Measurements from ENCODE around the gene LSP1. TPM values are rescaled to one million over a fixed set of nuclear protein-coding genes. Genes with fewer than 3 reads are reported as not detected.

LSP1 gene
- total RNA-seq, 1 donor from 2014 or later, result 2.5 TPM

GRCh38 chr11:1913271-1914060 is 60.6 kb downstream of the LSP1 start:
- H3K27ac Mint-ChIP-seq (ENCODE audit: unreplicated experiment), result no peak overlapping the region
- H3K4me3 Mint-ChIP-seq (ENCODE audit: unreplicated experiment), result no peak overlapping the region

DNA sequence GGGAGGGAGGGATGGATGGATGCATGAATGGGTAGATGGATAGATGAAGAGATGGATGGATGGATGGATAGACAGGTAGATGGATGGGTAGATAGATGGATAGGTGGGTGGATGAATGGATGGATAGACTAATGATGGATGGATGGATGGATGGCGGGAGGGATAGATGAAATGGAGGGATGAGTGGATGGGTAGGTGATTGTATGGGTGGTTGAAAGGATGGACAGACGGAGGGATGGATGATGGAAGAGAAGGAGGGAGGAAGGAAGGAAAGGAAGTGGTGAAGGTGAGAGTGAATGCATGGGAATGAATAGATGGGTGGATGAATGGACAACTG is 62.9 kb downstream of the LSP1 start:
- Mint-ChIP-seq H3K4me1 (ENCODE audit: low read depth, unreplicated experiment) (no peaks in the 10 kb centered on the region), H3K27ac (ENCODE audit: unreplicated experiment) (no peak overlapping the region), H3K36me3 (ENCODE audit: unreplicated experiment) (no peaks in the 10 kb centered on the region), H3K9me3 (ENCODE audit: unreplicated experiment) (peaks cover 7% of the 10 kb centered on the region), H3K27me3 (ENCODE audit: unreplicated experiment) (peaks cover 10% of the 10 kb centered on the region), H3K4me3 (ENCODE audit: unreplicated experiment) (no peak overlapping the region)
- DNase-seq, result no peak
- TF ChIP-seq CTCF (IDR thresholded peaks at IDR 0.05; ENCODE audit: partially characterized antibody, unreplicated experiment), result no peak

More at GRCh38 chr11:1913271-1914060, 60.6 kb downstream of the LSP1 start:
- H3K9me3 Mint-ChIP-seq (ENCODE audit: unreplicated experiment), result peaks cover 7% of the 10 kb centered on the region
- DNase-seq, result no peak
- TF ChIP-seq CTCF (IDR thresholded peaks at IDR 0.05; ENCODE audit: partially characterized antibody, unreplicated experiment), result no peak
- H3K27me3 Mint-ChIP-seq (ENCODE audit: unreplicated experiment), result peaks cover 10% of the 10 kb centered on the region
- H3K36me3 Mint-ChIP-seq (ENCODE audit: unreplicated experiment), result no peaks in the 10 kb centered on the region
- H3K4me1 Mint-ChIP-seq (ENCODE audit: low read depth, unreplicated experiment), result no peaks in the 10 kb centered on the region

GRCh38 chr11:1916132-1916985 is 63.5 kb downstream of the LSP1 start:
- Mint-ChIP-seq H3K4me1 (ENCODE audit: low read depth, unreplicated experiment) (no peaks in the 10 kb centered on the region), H3K27ac (ENCODE audit: unreplicated experiment) (no peak overlapping the region), H3K36me3 (ENCODE audit: unreplicated experiment) (no peaks in the 10 kb centered on the region), H3K4me3 (ENCODE audit: unreplicated experiment) (no peak overlapping the region), H3K27me3 (ENCODE audit: unreplicated experiment) (peaks cover 10% of the 10 kb centered on the region), H3K9me3 (ENCODE audit: unreplicated experiment) (peaks cover 7% of the 10 kb centered on the region)
- no peak for DNase-seq
- TF ChIP-seq CTCF (IDR thresholded peaks at IDR 0.05; ENCODE audit: partially characterized antibody, unreplicated experiment), result no peak

DNA sequence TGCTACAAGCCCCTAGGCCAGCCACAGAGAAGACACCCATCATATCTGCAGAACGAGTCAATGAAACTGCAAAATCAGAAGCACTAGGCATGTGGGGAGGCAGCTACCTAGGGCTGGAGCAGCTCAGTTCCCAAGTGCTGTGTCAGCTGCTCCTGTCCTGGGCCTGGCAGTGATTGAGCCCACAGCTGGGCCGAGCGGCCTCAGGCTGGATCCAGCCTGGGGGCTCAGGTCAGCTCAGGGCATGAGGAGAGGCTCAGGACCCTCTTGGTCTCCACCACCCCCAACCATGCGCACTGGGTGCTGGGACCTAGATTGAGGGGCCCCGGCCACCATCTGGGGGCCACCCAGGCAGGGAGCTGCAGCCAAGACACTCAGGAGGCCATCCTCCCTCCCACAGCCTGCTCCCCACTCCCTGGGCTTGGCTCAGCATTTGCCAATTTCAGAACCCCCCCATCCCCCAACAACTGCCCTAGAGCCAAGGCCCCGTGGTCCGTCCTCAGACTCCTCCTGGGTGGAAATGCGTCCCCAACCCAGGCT is 64.2 kb downstream of the LSP1 start:
- Mint-ChIP-seq H3K27ac (ENCODE audit: unreplicated experiment) (no peak overlapping the region), H3K4me1 (ENCODE audit: low read depth, unreplicated experiment) (no peaks in the 10 kb centered on the region), H3K27me3 (ENCODE audit: unreplicated experiment) (peaks cover 10% of the 10 kb centered on the region), H3K36me3 (ENCODE audit: unreplicated experiment) (no peaks in the 10 kb centered on the region), H3K4me3 (ENCODE audit: unreplicated experiment) (no peak overlapping the region), H3K9me3 (ENCODE audit: unreplicated experiment) (peaks cover 7% of the 10 kb centered on the region)
- no peak for TF ChIP-seq CTCF (IDR thresholded peaks at IDR 0.05; ENCODE audit: partially characterized antibody, unreplicated experiment)
- DNase-seq, result no peak

Measured in glutamatergic neuron (in vitro differentiated cells).